GM23248 (cell line): ENCODE measurements around the gene RBPMS2. TPM values are rescaled to one million over a fixed set of nuclear protein-coding genes. Genes with fewer than 3 reads are reported as not detected.

Experiments
- DNase-seq: peaks from one replicate; pipeline ENCODE4 v3.0.0-alpha.2; 2015
- H2AFZ ChIP-seq: fragments of 200-600 bp; sonication (generic); 2 replicates; pipeline ENCODE4 v1.6.1; 2016; ENCODE audit warnings: antibody characterized with exemption
- H3F3A ChIP-seq: fragments of 200-600 bp; sonication (generic); 2 replicates; pipeline ENCODE4 v1.6.1; 2016; ENCODE audit warnings: mild to moderate bottlenecking, antibody characterized with exemption, mixed run types; ENCODE audit not compliant: insufficient read depth
- H3K27ac ChIP-seq: fragments of 200-600 bp; sonication (generic); 2 replicates; pipeline ENCODE4 v1.5.1; 2016; ENCODE audit warnings: mild to moderate bottlenecking
- H3K27me3 ChIP-seq: fragments of 200-600 bp; sonication (generic); replicated peaks from 2 replicates; pipeline ENCODE4 v1.6.1; 2016; ENCODE audit warnings: mild to moderate bottlenecking; ENCODE audit not compliant: insufficient read depth
- H3K36me3 ChIP-seq: fragments of 200-600 bp; sonication (generic); 2 replicates; pipeline ENCODE4 v1.6.1; 2016; ENCODE audit warnings: low read depth, mild to moderate bottlenecking
- H3K4me1 ChIP-seq: fragments of 200-600 bp; sonication (generic); 2 replicates; pipeline ENCODE4 v1.6.1; 2016; ENCODE audit warnings: mild to moderate bottlenecking; ENCODE audit not compliant: insufficient read depth
- H3K4me2 ChIP-seq: fragments of 200-600 bp; sonication (generic); one replicate; pipeline ENCODE4 v1.6.1; 2016; ENCODE audit warnings: mild to moderate bottlenecking; ENCODE audit not compliant: unreplicated experiment
- H3K4me3 ChIP-seq: fragments of 200-600 bp; sonication (generic); 2 replicates; pipeline ENCODE4 v1.5.1; 2016; ENCODE audit warnings: mild to moderate bottlenecking
- H3K79me2 ChIP-seq: fragments of 200-600 bp; sonication (generic); 2 replicates; pipeline ENCODE4 v1.6.1; 2016; ENCODE audit warnings: mild to moderate bottlenecking; ENCODE audit not compliant: insufficient read depth
- H3K9ac ChIP-seq: fragments of 200-600 bp; sonication (generic); 2 replicates; pipeline ENCODE4 v1.6.1; 2016; ENCODE audit warnings: mild to moderate bottlenecking
- H3K9me2 ChIP-seq: fragments of 200-600 bp; sonication (generic); 2 replicates; pipeline ENCODE4 v1.6.1; 2016; ENCODE audit warnings: mixed run types, mild to moderate bottlenecking, moderate library complexity; ENCODE audit not compliant: insufficient read depth
- H3K9me3 ChIP-seq: fragments of 200-600 bp; sonication (generic); one replicate; pipeline ENCODE4 v1.6.1; 2017; ENCODE audit warnings: low read depth
- H4K20me1 ChIP-seq: fragments of 200-600 bp; sonication (generic); 2 replicates; pipeline ENCODE4 v1.6.0; 2016; ENCODE audit not compliant: insufficient read depth
- EZH2 ChIP-seq: fragments of 200-600 bp; sonication (generic); IDR thresholded peaks from 2 replicates; pipeline ENCODE4 v1.6.1; 2018; ENCODE audit warnings: antibody characterized with exemption, mild to moderate bottlenecking; ENCODE audit not compliant: insufficient read depth, poor library complexity, severe bottlenecking
- EZH2phosphoT487 ChIP-seq: fragments of 200-600 bp; sonication (generic); IDR thresholded peaks from 2 replicates; pipeline ENCODE4 v1.6.1; 2018; ENCODE audit warnings: antibody characterized with exemption, moderate library complexity, mild to moderate bottlenecking, low read depth; ENCODE audit not compliant: insufficient read depth
- WGBS, 2 experiments: methylation state at CpG; one replicate each; pipeline ENCODE4 v1.1.6; 2015 to 2017; ENCODE audit warnings: low lambda C conversion rate in 2 of 2, low coverage in 1 of 2; ENCODE audit errors: missing lambda C conversion rate in 2 of 2; 5-methylcytosine and 5-hydroxymethylcytosine counted together
- in situ Hi-C: fragments of 300-500 bp; cut with MboI; formaldehyde crosslinking; loops from 2 replicates; pipeline ENCODE4 v1.15.0; 2020
- polyA plus RNA-seq: library from polyadenylated mRNA; unstranded; fragments of >200 nt; fragmentation: Nextera tagmentation; extraction: Ambion mirVana; gene quantifications from 2 replicates; pipeline ENCODE4 v1.2.1, GENCODE V29; 2016
- total RNA-seq: library from RNA; depleted of rRNA; stranded (reverse); fragments of >200 nt; shearing (Covaris generic); gene quantifications from 2 replicates; pipeline ENCODE4 v1.2.3, GENCODE V29; 2014

RBPMS2 gene
- total and polyA plus RNA-seq, 2 experiments from 2014 or later, result 0.71 TPM; not detected in 1

GRCh38 chr15:64703632-64703959 is 71.8 kb downstream of the RBPMS2 start:
- no peak for DNase-seq

GRCh38 chr15:64702816-64703631 is 72.4 kb downstream of the RBPMS2 start:
- H3K27ac ChIP-seq, result peak overlapping the region; percentile 29
- H3K9ac ChIP-seq, result peak overlapping the region; percentile 94
- TF ChIP-seq EZH2phosphoT487, result no peak
- H3K79me2 ChIP-seq, result peaks cover 49% of the 10 kb centered on the region
- H3K4me2 ChIP-seq, result peak overlapping the region; percentile 95
- H3F3A ChIP-seq, result peaks cover 18% of the 10 kb centered on the region
- H3K4me1 ChIP-seq, result peaks cover 40% of the 10 kb centered on the region
- peak overlapping the region; percentile 92 for H2AFZ ChIP-seq
- no peaks in the 10 kb centered on the region for H3K9me3 ChIP-seq
- H4K20me1 ChIP-seq, result peaks cover 8% of the 10 kb centered on the region; the same call in 1 of the 2 replicates
- DNase-seq, result peak; percentile 97
- in situ Hi-C loops, result no loop called here
- H3K4me3 ChIP-seq, result peak overlapping the region; percentile 85
- no peaks in the 10 kb centered on the region for H3K36me3 ChIP-seq
- no peaks in the 10 kb centered on the region for H3K27me3 ChIP-seq
- no peaks in the 10 kb centered on the region for H3K9me2 ChIP-seq
- 0 to 1% methylated on average over 27 to 57 of the region's 62 CpGs for WGBS, 2 experiments

More at GRCh38 chr15:64703632-64703959, 71.8 kb downstream of the RBPMS2 start:
- TF ChIP-seq EZH2phosphoT487 (no peak), EZH2 (no peak)
- Histone ChIP-seq H3K9ac (peak overlapping the region; percentile 94), H3K27me3 (no peaks in the 10 kb centered on the region), H3K4me1 (peaks cover 35% of the 10 kb centered on the region), H3K4me3 (peak overlapping the region; percentile 85), H3F3A (peaks cover 12% of the 10 kb centered on the region), H4K20me1 (peaks cover 8% of the 10 kb centered on the region; the same call in 1 of the 2 replicates), H3K79me2 (peaks cover 43% of the 10 kb centered on the region), H3K36me3 (no peaks in the 10 kb centered on the region), H3K9me2 (no peaks in the 10 kb centered on the region), H3K27ac (peak overlapping the region; percentile 29; the same call in 1 of the 2 replicates), H2AFZ (peak overlapping the region; percentile 92), H3K4me2 (peak overlapping the region; percentile 85), H3K9me3 (no peaks in the 10 kb centered on the region)
- in situ Hi-C loops, result no loop called here
- 48 to 49% methylated on average over 7 of the region's 7 CpGs for WGBS, 2 experiments

- peaks cover 45% of the 10 kb centered on the region for H3K4me1 ChIP-seq
- in situ Hi-C loops, result no loop called here
- H3K27me3 ChIP-seq, result no peaks in the 10 kb centered on the region
- H3K79me2 ChIP-seq, result peaks cover 62% of the 10 kb centered on the region
- H3K4me3 ChIP-seq, result peak overlapping the region; percentile 85
- peak overlapping the region; percentile 94 for H3K9ac ChIP-seq
- no peaks in the 10 kb centered on the region for H3K9me2 ChIP-seq
- peaks cover 8% of the 10 kb centered on the region; the same call in 1 of the 2 replicates for H4K20me1 ChIP-seq
- peaks cover 23% of the 10 kb centered on the region for H3F3A ChIP-seq
- no peaks in the 10 kb centered on the region for H3K9me3 ChIP-seq
- no peak overlapping the region for H2AFZ ChIP-seq
- DNase-seq, result no peak
- WGBS, 2 experiments, result 25 to 30% methylated on average over 5 of the region's 5 CpGs
- TF ChIP-seq EZH2phosphoT487, result no peak
- TF ChIP-seq EZH2, result no peak
- H3K36me3 ChIP-seq, result no peaks in the 10 kb centered on the region
- H3K4me2 ChIP-seq, result peak overlapping the region; percentile 95
- H3K27ac ChIP-seq, result no peak overlapping the region
Observed at GRCh38 chr15:64701482-64702184, 73.8 kb downstream of the RBPMS2 start.

GRCh38 chr15:64701051-64701450 is 74.3 kb downstream of the RBPMS2 start:
- H3K4me1 ChIP-seq, result peaks cover 45% of the 10 kb centered on the region
- peaks cover 8% of the 10 kb centered on the region; the same call in 1 of the 2 replicates for H4K20me1 ChIP-seq
- H3K9me3 ChIP-seq, result no peaks in the 10 kb centered on the region
- H3K79me2 ChIP-seq, result peaks cover 68% of the 10 kb centered on the region
- no peaks in the 10 kb centered on the region for H3K27me3 ChIP-seq
- peak overlapping the region; percentile 94 for H3K9ac ChIP-seq
- H3K9me2 ChIP-seq, result no peaks in the 10 kb centered on the region
- H3K4me3 ChIP-seq, result peak overlapping the region; percentile 85
- peak overlapping the region; percentile 95 for H3K4me2 ChIP-seq
- H3K36me3 ChIP-seq, result no peaks in the 10 kb centered on the region
- TF ChIP-seq EZH2phosphoT487 (no peak), EZH2 (no peak)
- H2AFZ ChIP-seq, result no peak overlapping the region
- peaks cover 23% of the 10 kb centered on the region for H3F3A ChIP-seq
- in situ Hi-C loops, result no loop called here
- 53 to 55% methylated on average over 2 to 3 of the region's 3 CpGs for WGBS, 2 experiments
- no peak overlapping the region for H3K27ac ChIP-seq
- no peak for DNase-seq
